MM.1S (cell line): ENCODE measurements around the gene LRWD1.
A peak's percentile ranks its signal among the peaks of the same experiment; 100 is the strongest.

Experiments
- DNase-seq: peaks from one replicate; pipeline ENCODE4 v3.0.0-alpha.2; 2015
- H2AFZ ChIP-seq: fragments of 300-600 bp; sonication (generic); 2 replicates; pipeline ENCODE4 v1.6.0; 2016; ENCODE audit warnings: antibody characterized with exemption, low read length
- H3F3A ChIP-seq: fragments of 300-600 bp; sonication (generic); 2 replicates; pipeline ENCODE4 v1.6.1; 2016; ENCODE audit warnings: mild to moderate bottlenecking, antibody characterized with exemption, low read length, moderate library complexity, mixed read lengths; ENCODE audit not compliant: insufficient read depth
- H3K27ac ChIP-seq: fragments of 300-600 bp; sonication (generic); 2 replicates; pipeline ENCODE4 v1.5.1; 2016; ENCODE audit warnings: mild to moderate bottlenecking, low read length
- H3K27me3 ChIP-seq: fragments of 300-600 bp; sonication (generic); replicated peaks from 2 replicates; pipeline ENCODE4 v1.6.0; 2016; ENCODE audit warnings: low read length; ENCODE audit not compliant: insufficient read depth
- H3K36me3 ChIP-seq: fragments of 300-600 bp; sonication (generic); replicated peaks from 2 replicates; pipeline ENCODE4 v1.6.1; 2016; ENCODE audit warnings: mild to moderate bottlenecking, low read length, mixed read lengths; ENCODE audit not compliant: insufficient read depth
- H3K4me1 ChIP-seq: fragments of 300-600 bp; sonication (generic); 2 replicates; pipeline ENCODE4 v1.6.1; 2016; ENCODE audit warnings: low read length, mixed read lengths
- H3K4me2 ChIP-seq: fragments of 300-600 bp; sonication (generic); 2 replicates; pipeline ENCODE4 v1.6.0; 2016; ENCODE audit warnings: low read depth, low read length
- H3K4me3 ChIP-seq: fragments of 300-600 bp; sonication (generic); 2 replicates; pipeline ENCODE4 v1.5.1; 2016; ENCODE audit warnings: low read length, mixed read lengths
- H3K79me2 ChIP-seq: fragments of 300-600 bp; sonication (generic); 2 replicates; pipeline ENCODE4 v1.6.1; 2016; ENCODE audit warnings: mixed run types, low read length, mixed read lengths
- H3K9ac ChIP-seq: fragments of 300-600 bp; sonication (generic); 2 replicates; pipeline ENCODE4 v1.6.1; 2016; ENCODE audit warnings: low read length, mixed read lengths
- H3K9me2 ChIP-seq: fragments of 300-600 bp; sonication (generic); replicated peaks from 2 replicates; pipeline ENCODE4 v1.6.1; 2016; ENCODE audit warnings: mild to moderate bottlenecking, low read length, mixed read lengths; ENCODE audit not compliant: insufficient read depth
- H3K9me3 ChIP-seq: fragments of 300-600 bp; sonication (generic); replicated peaks from 2 replicates; pipeline ENCODE4 v1.6.1; 2016; ENCODE audit warnings: mild to moderate bottlenecking, low read length, mixed read lengths; ENCODE audit not compliant: insufficient read depth
- H4K20me1 ChIP-seq: fragments of 300-600 bp; sonication (generic); 2 replicates; pipeline ENCODE4 v1.6.1; 2016; ENCODE audit warnings: mild to moderate bottlenecking, low read length, moderate library complexity, mixed read lengths; ENCODE audit not compliant: insufficient read depth
- EZH2 ChIP-seq: fragments of 300-600 bp; sonication (generic); optimal IDR thresholded peaks from 2 replicates; pipeline ENCODE3; 2017; ENCODE audit warnings: low read depth, mild to moderate bottlenecking, antibody characterized with exemption, low read length, mixed read lengths
- EZH2phosphoT487 ChIP-seq: fragments of 300-600 bp; sonication (generic); IDR thresholded peaks from 2 replicates; pipeline ENCODE4 v1.6.1; 2018; ENCODE audit warnings: antibody characterized with exemption, low read length
- TF ChIP-seq, protein P1 (sequence below): fragments of 300-600 bp; sonication (generic); IDR thresholded peaks from 2 replicates; pipeline ENCODE4 v1.5.1; 2016; ENCODE audit warnings: antibody characterized with exemption, low read length, mixed read lengths

The LRWD1 gene

DNA sequence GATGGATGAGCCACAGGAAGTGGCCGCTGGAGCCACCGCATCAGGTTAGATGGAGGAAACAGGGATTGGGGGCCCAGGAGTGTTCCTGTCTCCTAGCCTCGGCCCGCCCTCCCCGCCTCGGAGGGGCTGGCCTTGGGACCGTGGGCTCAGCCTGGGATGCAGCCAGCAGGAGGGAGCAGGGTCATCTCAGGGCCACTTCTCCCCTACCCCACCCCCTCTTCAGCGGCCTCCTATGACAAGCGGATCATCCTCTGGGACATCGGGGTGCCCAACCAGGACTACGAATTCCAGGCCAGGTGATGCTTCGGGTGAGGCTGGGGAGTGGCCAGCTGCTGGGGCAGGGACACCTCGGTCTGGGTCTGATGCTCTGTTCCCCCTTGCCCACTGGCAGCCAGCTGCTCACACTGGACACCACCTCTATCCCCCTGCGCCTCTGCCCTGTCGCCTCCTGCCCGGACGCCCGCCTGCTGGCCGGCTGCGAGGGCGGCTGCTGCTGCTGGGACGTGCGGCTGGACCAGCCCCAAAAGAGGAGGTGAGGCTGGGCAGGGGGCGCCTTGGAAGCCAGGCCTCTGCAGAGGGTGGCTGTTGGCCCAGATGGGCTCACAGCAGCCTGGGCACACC lies 4.7 kb downstream of the LRWD1 start:
- Histone ChIP-seq H2AFZ (no peak overlapping the region), H3K9me3 (no peaks in the 10 kb centered on the region), H3K4me2 (no peak overlapping the region), H3K27me3 (no peaks in the 10 kb centered on the region), H3K79me2 (peaks cover 70% of the 10 kb centered on the region), H3K4me3 (no peak overlapping the region), H3F3A (peaks cover 11% of the 10 kb centered on the region), H3K9ac (no peak overlapping the region), H3K9me2 (no peaks in the 10 kb centered on the region), H4K20me1 (no peaks in the 10 kb centered on the region), H3K36me3 (no peaks in the 10 kb centered on the region; the same call in 1 of the 2 replicates), H3K27ac (no peak overlapping the region), H3K4me1 (0 out of 2 replicates have a peak, but pooled peaks cover 5% of the 10 kb centered on the region)
- no peak for TF ChIP-seq EZH2phosphoT487
- TF ChIP-seq, protein P1, sequence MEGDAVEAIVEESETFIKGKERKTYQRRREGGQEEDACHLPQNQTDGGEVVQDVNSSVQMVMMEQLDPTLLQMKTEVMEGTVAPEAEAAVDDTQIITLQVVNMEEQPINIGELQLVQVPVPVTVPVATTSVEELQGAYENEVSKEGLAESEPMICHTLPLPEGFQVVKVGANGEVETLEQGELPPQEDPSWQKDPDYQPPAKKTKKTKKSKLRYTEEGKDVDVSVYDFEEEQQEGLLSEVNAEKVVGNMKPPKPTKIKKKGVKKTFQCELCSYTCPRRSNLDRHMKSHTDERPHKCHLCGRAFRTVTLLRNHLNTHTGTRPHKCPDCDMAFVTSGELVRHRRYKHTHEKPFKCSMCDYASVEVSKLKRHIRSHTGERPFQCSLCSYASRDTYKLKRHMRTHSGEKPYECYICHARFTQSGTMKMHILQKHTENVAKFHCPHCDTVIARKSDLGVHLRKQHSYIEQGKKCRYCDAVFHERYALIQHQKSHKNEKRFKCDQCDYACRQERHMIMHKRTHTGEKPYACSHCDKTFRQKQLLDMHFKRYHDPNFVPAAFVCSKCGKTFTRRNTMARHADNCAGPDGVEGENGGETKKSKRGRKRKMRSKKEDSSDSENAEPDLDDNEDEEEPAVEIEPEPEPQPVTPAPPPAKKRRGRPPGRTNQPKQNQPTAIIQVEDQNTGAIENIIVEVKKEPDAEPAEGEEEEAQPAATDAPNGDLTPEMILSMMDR, result no peak
- no peak for TF ChIP-seq EZH2
- DNase-seq, result peak; percentile 4

DNA sequence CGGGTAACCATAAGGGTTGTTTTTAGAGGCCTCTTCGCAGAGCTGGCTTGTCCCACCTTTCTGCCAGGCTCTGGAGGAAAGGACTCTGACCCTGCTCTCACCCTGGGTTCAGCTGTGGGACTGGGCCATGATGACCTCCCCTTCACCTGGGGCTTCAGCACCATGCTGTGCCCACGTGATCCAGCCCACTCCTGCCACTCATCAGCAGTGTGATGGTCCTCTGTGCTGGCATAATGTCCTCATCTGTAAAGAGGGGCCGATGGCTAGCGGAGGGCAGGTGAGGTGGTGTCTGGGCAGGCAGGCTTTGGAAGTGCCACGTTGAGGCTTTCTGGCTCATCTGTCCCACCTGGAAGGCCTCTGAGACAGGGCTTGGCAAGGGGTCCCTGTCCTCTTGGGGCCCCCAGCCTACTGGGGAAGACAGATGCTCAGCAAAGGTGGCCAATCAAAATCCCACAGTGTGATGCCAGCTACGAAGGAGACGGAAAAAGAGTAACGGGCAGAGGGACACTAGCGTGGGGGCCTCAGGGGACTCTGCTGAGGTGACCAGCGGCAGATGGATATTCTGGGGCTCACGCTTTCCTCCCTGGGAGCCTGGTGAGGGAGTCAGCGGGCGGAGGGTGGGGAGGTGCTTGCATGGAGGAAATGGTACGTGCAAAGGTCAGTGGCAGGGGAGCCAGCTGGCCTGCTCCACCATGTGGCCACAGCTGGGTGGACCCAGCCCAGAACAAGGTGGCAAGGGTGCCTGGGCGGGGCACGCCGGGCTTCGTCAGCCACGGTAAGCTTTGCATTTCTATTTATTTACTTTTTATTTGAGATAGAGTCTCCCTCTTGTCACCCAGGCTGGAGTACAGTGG lies 5.4 kb downstream of the LRWD1 start:
- no peaks in the 10 kb centered on the region for H4K20me1 ChIP-seq
- H3F3A ChIP-seq, result peaks cover 10% of the 10 kb centered on the region
- DNase-seq, result peak; percentile 3
- H3K4me2 ChIP-seq, result no peak overlapping the region
- no peak overlapping the region for H3K27ac ChIP-seq
- H3K4me3 ChIP-seq, result no peak overlapping the region
- no peaks in the 10 kb centered on the region for H3K9me2 ChIP-seq
- TF ChIP-seq, protein P1, result no peak
- TF ChIP-seq EZH2phosphoT487, result no peak
- no peak for TF ChIP-seq EZH2
- no peak overlapping the region for H3K9ac ChIP-seq
- no peaks in the 10 kb centered on the region for H3K9me3 ChIP-seq
- H2AFZ ChIP-seq, result no peak overlapping the region
- H3K27me3 ChIP-seq, result no peaks in the 10 kb centered on the region
- H3K36me3 ChIP-seq, result no peaks in the 10 kb centered on the region; the same call in 1 of the 2 replicates
- H3K4me1 ChIP-seq, result 0 out of 2 replicates have a peak, but pooled peaks cover 5% of the 10 kb centered on the region
- peaks cover 64% of the 10 kb centered on the region for H3K79me2 ChIP-seq

GRCh38 chr7:102471791-102472125 lies 7.0 kb downstream of the LRWD1 start:
- Histone ChIP-seq H3K4me3 (no peak overlapping the region), H3K4me1 (no peaks in the 10 kb centered on the region), H3K36me3 (no peaks in the 10 kb centered on the region; the same call in 1 of the 2 replicates), H3K9ac (no peak overlapping the region), H4K20me1 (no peaks in the 10 kb centered on the region), H3K9me3 (no peaks in the 10 kb centered on the region), H2AFZ (no peak overlapping the region), H3K9me2 (no peaks in the 10 kb centered on the region), H3K4me2 (no peak overlapping the region), H3K27me3 (no peaks in the 10 kb centered on the region), H3K27ac (no peak overlapping the region), H3K79me2 (peaks cover 49% of the 10 kb centered on the region), H3F3A (no peaks in the 10 kb centered on the region)
- peak; percentile 2 for DNase-seq
- TF ChIP-seq, protein P1, result no peak
- no peak for TF ChIP-seq EZH2
- no peak for TF ChIP-seq EZH2phosphoT487
